NT2/D1 (cell line): ENCODE data around the gene MYBL2.

Experiments
- DNase-seq: peaks from one replicate; pipeline ENCODE4 v3.0.0-alpha.2; 2011; ENCODE audit warnings: low read depth, low spot score
- H3K27me3 ChIP-seq: 2 replicates; pipeline ENCODE4 v1.6.0; 2011; ENCODE audit warnings: mild to moderate bottlenecking; ENCODE audit not compliant: insufficient read length, insufficient read depth
- H3K36me3 ChIP-seq: 2 replicates; pipeline ENCODE4 v1.6.1; 2011; ENCODE audit warnings: mild to moderate bottlenecking, low read length, mixed read lengths; ENCODE audit not compliant: insufficient read depth, insufficient read length
- H3K4me1 ChIP-seq: 2 replicates; pipeline ENCODE4 v1.5.1; 2011; ENCODE audit not compliant: insufficient read depth, insufficient read length
- H3K4me3 ChIP-seq: 2 replicates; pipeline ENCODE4 v1.5.1; 2011; ENCODE audit warnings: low read depth; ENCODE audit not compliant: insufficient read length
- H3K9ac ChIP-seq: 2 replicates; pipeline ENCODE4 v1.6.0; 2011; ENCODE audit warnings: low read depth; ENCODE audit not compliant: insufficient read length
- H3K9me3 ChIP-seq: 2 replicates; pipeline ENCODE4 v1.5.1; 2011; ENCODE audit warnings: mild to moderate bottlenecking, low read length; ENCODE audit not compliant: insufficient read depth
- SUZ12 ChIP-seq: IDR thresholded peaks from 2 replicates; pipeline ENCODE4 v1.6.1; 2011; ENCODE audit not compliant: insufficient read length, insufficient read depth; ENCODE audit errors: extremely low read depth
- YY1 ChIP-seq: IDR thresholded peaks from 2 replicates; pipeline ENCODE4 v1.6.1; 2011; ENCODE audit not compliant: insufficient read length, insufficient read depth
- ZNF274 ChIP-seq: IDR thresholded peaks from 2 replicates; pipeline ENCODE4 v1.6.1; 2011; ENCODE audit warnings: mild to moderate bottlenecking, low read depth, low read length

The MYBL2 gene

DNA sequence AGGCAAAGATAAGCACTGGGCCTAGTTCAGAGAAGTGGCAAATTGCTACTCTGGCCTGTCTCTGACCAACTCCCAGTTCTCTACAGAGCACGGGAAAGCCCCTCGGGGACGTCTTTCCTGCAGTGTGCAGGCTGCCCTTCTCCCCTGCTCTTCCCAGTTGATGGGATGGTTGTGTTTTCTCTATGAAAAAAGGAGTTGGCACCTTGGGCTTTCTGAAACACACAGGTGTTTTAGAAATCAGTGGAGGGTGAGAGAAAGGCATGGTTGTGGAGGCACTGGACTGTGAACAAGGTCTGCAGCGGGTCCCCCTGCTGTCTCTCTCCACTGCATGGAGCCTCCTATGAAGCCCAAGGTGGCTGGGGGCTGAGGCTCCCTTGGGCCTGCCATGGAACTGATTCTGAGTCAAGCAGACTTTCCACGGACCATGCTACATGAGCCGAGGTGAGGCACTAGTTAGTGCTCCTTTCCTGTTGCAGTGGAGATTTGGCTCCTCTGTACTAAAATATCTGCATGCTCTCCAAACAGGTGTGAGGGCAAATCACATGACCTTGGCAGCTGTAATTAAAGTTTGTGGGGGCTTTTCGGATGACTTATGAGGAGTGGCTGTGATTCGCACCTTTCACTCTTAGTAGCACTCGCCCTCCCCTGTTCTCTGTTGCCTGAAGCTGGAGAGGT lies 43.6 kb downstream of the MYBL2 start:
- peaks cover 89% of the 10 kb centered on the region for H3K36me3 ChIP-seq
- H3K4me3 ChIP-seq = no peak overlapping the region
- TF ChIP-seq YY1 (no peak), SUZ12 (no peak), ZNF274 (no peak)
- H3K9me3 ChIP-seq = no peaks in the 10 kb centered on the region
- no peak for DNase-seq
- H3K9ac ChIP-seq = no peak overlapping the region
- no peaks in the 10 kb centered on the region for H3K4me1 ChIP-seq
- no peaks in the 10 kb centered on the region for H3K27me3 ChIP-seq

- no peak overlapping the region for H3K4me3 ChIP-seq
- no peak overlapping the region for H3K9ac ChIP-seq
- TF ChIP-seq SUZ12 (no peak), ZNF274 (no peak)
- DNase-seq = no peak
- H3K9me3 ChIP-seq = no peaks in the 10 kb centered on the region
- H3K36me3 ChIP-seq = peaks cover 92% of the 10 kb centered on the region
- H3K4me1 ChIP-seq = no peaks in the 10 kb centered on the region
- H3K27me3 ChIP-seq = no peaks in the 10 kb centered on the region
Measured at GRCh38 chr20:43711098-43711654, 44.3 kb downstream of the MYBL2 start.

GRCh38 chr20:43715044-43715443 lies 48.1 kb downstream of the MYBL2 start:
- Histone ChIP-seq H3K9me3 (no peaks in the 10 kb centered on the region), H3K9ac (no peak overlapping the region), H3K4me3 (no peak overlapping the region), H3K4me1 (peaks cover 4% of the 10 kb centered on the region), H3K27me3 (no peaks in the 10 kb centered on the region), H3K36me3 (peaks cover 84% of the 10 kb centered on the region)
- TF ChIP-seq SUZ12 = no peak
- no peak for TF ChIP-seq ZNF274
- TF ChIP-seq YY1 = no peak
- no peak for DNase-seq

- no peaks in the 10 kb centered on the region for H3K9me3 ChIP-seq
Measured at GRCh38 chr20:43715511-43715910, 48.6 kb downstream of the MYBL2 start.

DNA sequence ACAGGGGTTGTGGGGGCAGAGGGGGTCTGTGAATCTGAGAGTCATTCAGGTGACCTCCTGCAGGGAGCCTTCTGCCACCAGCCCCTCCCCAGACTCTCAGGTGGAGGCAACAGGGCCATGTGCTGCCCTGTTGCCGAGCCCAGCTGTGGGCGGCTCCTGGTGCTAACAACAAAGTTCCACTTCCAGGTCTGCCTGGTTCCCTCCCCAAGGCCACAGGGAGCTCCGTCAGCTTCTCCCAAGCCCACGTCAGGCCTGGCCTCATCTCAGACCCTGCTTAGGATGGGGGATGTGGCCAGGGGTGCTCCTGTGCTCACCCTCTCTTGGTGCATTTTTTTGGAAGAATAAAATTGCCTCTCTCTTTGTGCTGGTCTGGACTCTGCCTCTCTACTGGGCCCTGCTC lies 49.2 kb downstream of the MYBL2 start:
- Histone ChIP-seq H3K27me3 (no peaks in the 10 kb centered on the region), H3K4me3 (no peak overlapping the region), H3K9ac (no peak overlapping the region), H3K4me1 (peaks cover 8% of the 10 kb centered on the region), H3K36me3 (peaks cover 73% of the 10 kb centered on the region), H3K9me3 (no peaks in the 10 kb centered on the region)
- no peak for TF ChIP-seq YY1
- no peak for TF ChIP-seq SUZ12
- TF ChIP-seq ZNF274 = no peak
- no peak for DNase-seq

More at GRCh38 chr20:43715511-43715910, 48.6 kb downstream of the MYBL2 start:
- H3K27me3 ChIP-seq = no peaks in the 10 kb centered on the region
- H3K9ac ChIP-seq = no peak overlapping the region
- peaks cover 79% of the 10 kb centered on the region for H3K36me3 ChIP-seq
- H3K4me1 ChIP-seq = peaks cover 4% of the 10 kb centered on the region
- TF ChIP-seq YY1 = no peak
- TF ChIP-seq ZNF274 = no peak
- TF ChIP-seq SUZ12 = no peak
- H3K4me3 ChIP-seq = no peak overlapping the region
- DNase-seq = no peak

DNA sequence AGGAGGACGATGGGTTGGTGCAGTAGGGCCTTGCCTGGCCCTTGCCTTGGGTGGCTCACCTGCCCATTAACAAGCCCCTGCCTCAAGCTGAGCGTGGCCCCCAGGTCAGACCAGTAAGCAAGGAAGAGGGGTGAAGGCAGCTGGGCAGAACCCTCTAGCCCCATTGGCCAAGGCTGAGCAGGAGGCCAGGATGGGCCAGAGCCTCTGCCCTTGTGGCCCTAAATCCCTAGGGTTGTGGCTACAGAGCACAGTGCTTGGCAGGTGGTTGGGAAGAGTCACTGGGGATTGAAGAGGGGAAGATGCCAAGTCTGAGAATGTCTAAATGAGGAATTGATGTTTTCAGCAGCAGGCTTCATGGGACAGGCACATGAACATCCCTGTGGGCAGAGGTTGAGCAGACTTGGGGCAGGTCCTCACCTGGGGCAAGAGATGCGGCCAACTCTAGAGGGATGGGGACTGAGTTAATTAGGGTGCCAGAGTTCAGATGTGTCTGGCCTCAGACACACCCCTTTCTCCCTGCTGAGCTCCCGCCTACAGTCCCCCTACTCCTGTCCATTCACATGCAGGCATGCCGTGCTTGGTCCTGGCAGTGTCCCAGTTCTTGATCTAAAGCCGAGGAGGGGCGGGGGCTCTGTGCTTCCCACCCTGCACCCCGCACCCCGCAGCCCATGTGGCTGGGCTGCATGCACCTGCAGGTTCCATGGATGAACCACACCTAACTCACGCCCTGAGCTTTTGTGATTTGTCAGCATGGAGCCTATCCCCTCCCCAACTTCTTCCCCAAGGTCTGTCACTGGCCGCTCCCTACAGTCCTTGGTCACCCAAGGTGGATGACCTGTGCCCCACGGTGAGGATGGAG lies 50.1 kb downstream of the MYBL2 start:
- no peaks in the 10 kb centered on the region for H3K27me3 ChIP-seq
- H3K9ac ChIP-seq = no peak overlapping the region
- H3K9me3 ChIP-seq = no peaks in the 10 kb centered on the region
- no peak overlapping the region for H3K4me3 ChIP-seq
- no peak for DNase-seq
- TF ChIP-seq SUZ12 (no peak), ZNF274 (no peak), YY1 (no peak)
- H3K36me3 ChIP-seq = peaks cover 64% of the 10 kb centered on the region
- H3K4me1 ChIP-seq = peaks cover 15% of the 10 kb centered on the region

- Histone ChIP-seq H3K9ac (no peak overlapping the region), H3K4me3 (no peak overlapping the region), H3K36me3 (peaks cover 58% of the 10 kb centered on the region), H3K4me1 (peaks cover 15% of the 10 kb centered on the region), H3K9me3 (no peaks in the 10 kb centered on the region), H3K27me3 (no peaks in the 10 kb centered on the region)
- DNase-seq = no peak
- TF ChIP-seq YY1 (no peak), ZNF274 (no peak), SUZ12 (no peak)
Measured at GRCh38 chr20:43717616-43717995, 50.7 kb downstream of the MYBL2 start.
